GM13977 (cell line): Measurements from ENCODE around the gene AKTIP.
"Not testable (repeated sequence)": the region's sequence is repeated elsewhere in the genome, so short reads cannot be mapped to it uniquely, and the experiment has no call there.

ENCODE experiments used
- DNase-seq: peaks from one replicate; pipeline ENCODE4 v3.0.0; 2012; ENCODE audit warnings: low spot score
- in situ Hi-C: fragments of 300-500 bp; cut with MboI; formaldehyde crosslinking; loops from one replicate; pipeline ENCODE4 v1.12.0; 2022; ENCODE audit warnings: low sequenced_read_pairs, low pct_unique_long_range_greater_than_20kb, mixed read lengths, inconsistent platforms; ENCODE audit not compliant: unreplicated experiment
- TF ChIP-seq, protein P1 (sequence below): IDR thresholded peaks from 2 replicates; pipeline ENCODE4 v1.5.1; 2012; ENCODE audit warnings: mild to moderate bottlenecking, control low read depth; ENCODE audit not compliant: insufficient read depth; ENCODE audit errors: extremely low read depth, missing control alignments

AKTIP gene

GRCh38 chr16:53502331-53503269 lies at the start of gene AKTIP:
Gene AKTIP, minus strand, starts transcription at chr16:53503209. Its CDS starts 2,950 bp downstream, at chr16:53500259.
- in situ Hi-C loops = no loop called here
- peak; percentile 67 for DNase-seq
- TF ChIP-seq, protein P1, sequence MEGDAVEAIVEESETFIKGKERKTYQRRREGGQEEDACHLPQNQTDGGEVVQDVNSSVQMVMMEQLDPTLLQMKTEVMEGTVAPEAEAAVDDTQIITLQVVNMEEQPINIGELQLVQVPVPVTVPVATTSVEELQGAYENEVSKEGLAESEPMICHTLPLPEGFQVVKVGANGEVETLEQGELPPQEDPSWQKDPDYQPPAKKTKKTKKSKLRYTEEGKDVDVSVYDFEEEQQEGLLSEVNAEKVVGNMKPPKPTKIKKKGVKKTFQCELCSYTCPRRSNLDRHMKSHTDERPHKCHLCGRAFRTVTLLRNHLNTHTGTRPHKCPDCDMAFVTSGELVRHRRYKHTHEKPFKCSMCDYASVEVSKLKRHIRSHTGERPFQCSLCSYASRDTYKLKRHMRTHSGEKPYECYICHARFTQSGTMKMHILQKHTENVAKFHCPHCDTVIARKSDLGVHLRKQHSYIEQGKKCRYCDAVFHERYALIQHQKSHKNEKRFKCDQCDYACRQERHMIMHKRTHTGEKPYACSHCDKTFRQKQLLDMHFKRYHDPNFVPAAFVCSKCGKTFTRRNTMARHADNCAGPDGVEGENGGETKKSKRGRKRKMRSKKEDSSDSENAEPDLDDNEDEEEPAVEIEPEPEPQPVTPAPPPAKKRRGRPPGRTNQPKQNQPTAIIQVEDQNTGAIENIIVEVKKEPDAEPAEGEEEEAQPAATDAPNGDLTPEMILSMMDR = no peak

- in situ Hi-C loops = loop anchor here (25.0 kb wide), 1 partner anchor 737 kb away; the partner anchor contains the start of gene IRX3
- DNase-seq = peak; percentile 72
Measured at GRCh38 chr16:53549970-53550690, 47.1 kb upstream of the AKTIP start.

GRCh38 chr16:53546988-53547391 lies 44.0 kb upstream of the AKTIP start:
- no peak for DNase-seq
- in situ Hi-C loops = no loop called here
- TF ChIP-seq, protein P1 = peak; percentile 50

More at GRCh38 chr16:53549970-53550690, 47.1 kb upstream of the AKTIP start:
- TF ChIP-seq, protein P1 = peak; percentile 70

DNA sequence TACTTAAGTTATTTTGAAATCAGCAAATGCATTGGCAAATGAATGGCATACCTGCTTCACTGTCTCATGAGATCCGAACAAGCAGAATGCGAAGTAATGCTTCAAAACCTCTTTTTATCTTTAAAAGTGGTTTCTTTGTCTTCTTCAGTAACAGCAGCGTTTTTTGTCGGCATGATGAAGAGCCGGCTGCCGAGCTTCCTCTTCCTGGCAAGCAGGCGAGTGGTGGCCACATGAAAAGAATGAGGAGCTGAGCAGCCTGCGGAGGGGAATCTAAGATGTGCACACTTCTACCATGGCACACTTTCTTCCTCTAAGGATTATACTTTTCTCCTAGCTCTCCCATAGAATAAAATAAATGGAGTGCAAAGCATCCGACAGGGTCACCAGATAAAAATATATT lies 42.4 kb upstream of the AKTIP start:
- TF ChIP-seq, protein P1 = no peak
- DNase-seq = no peak
- in situ Hi-C loops = no loop called here

DNA sequence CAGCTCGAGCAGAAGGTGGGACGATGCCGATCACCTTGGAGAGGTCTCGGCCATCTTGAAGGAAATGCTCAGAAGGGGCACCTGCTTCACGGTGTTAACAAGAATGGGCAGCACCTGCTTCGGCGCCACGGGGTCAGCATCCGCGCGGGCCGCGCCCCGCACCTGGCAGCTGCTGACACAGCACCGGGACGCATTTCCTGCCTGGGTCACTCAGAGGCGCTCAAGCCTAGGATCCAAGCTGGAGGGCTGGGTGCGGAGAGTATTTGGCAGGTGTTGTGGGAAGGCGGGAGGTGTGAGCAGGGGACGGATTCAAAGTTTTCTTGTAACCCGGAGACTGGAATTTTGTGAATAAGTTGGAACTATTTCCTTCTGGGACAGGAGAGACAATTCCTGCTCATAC lies 39.3 kb upstream of the AKTIP start:
- TF ChIP-seq, protein P1 = no peak
- DNase-seq = no peak
- in situ Hi-C loops = no loop called here

DNA sequence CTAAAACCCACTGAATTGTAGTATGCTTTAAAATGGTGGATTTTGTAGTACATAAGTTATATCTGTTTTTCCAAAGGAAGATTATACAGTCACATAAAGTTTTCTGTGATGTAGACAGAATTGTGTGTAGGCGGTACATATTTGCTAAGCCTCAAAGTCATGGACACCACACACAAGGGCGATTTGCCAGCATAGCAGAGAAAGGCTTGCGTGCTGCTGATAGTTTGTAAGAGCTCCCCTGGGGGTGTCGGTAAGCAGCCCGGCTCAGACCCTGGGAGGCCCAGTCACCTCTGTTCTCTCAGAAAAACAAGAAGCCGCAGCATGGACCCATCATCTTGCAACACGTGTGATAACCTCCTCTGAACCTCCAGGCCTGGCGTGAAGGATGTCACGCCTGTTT lies 38.3 kb upstream of the AKTIP start:
- no peak for DNase-seq
- TF ChIP-seq, protein P1 = no peak
- in situ Hi-C loops = no loop called here

- DNase-seq, in situ Hi-C loops: not testable (repeated sequence)
Measured at GRCh38 chr16:53539759-53540718, 37.0 kb upstream of the AKTIP start.

GRCh38 chr16:53539346-53539745 lies 36.3 kb upstream of the AKTIP start:
- in situ Hi-C loops, DNase-seq: not testable (repeated sequence)
